Small intestine (tissue), 7 donors: ENCODE measurements around the gene NOC4L. TPM values are rescaled to one million over a fixed set of nuclear protein-coding genes. Genes with fewer than 3 reads are reported as not detected.

Source experiments
- DNase-seq, 2 donors: peaks; one replicate each; pipeline versions ENCODE4 v3.0.0 to v3.0.0-alpha.2; 2013
- FAIRE-seq: peaks from 2 replicates; lab custom pipeline; 2012; peaks lifted over from hg19 to GRCh38; lab: Jason Lieb, UNC
- H3K27ac ChIP-seq, 3 donors: one replicate each; pipeline ENCODE4 v1.5.1; 2013; ENCODE audit warnings: low read length in 2 of 3, mild to moderate bottlenecking in 2 of 3, control low read depth in 1 of 3, inconsistent platforms in 1 of 3, low read depth in 1 of 3, moderate library complexity in 1 of 3
- H3K27me3 ChIP-seq, 3 donors: one replicate each; pipeline ENCODE4 v1.6.1; 2013; ENCODE audit warnings: low read length in 3 of 3, inconsistent platforms in 1 of 3; ENCODE audit not compliant: control insufficient read depth in 3 of 3, insufficient read depth in 3 of 3
- H3K36me3 ChIP-seq, 3 donors: one replicate each; pipeline ENCODE4 v1.6.1; 2013; ENCODE audit warnings: low read length in 3 of 3, inconsistent platforms in 1 of 3, low read depth in 1 of 3, mild to moderate bottlenecking in 1 of 3, moderate library complexity in 1 of 3; ENCODE audit not compliant: control insufficient read depth in 3 of 3, insufficient read depth in 2 of 3
- H3K4me1 ChIP-seq, 3 donors: one replicate each; pipeline ENCODE4 v1.6.1; 2013; ENCODE audit warnings: low read length in 2 of 3, inconsistent platforms in 1 of 3, low read depth in 1 of 3, mild to moderate bottlenecking in 1 of 3, moderate library complexity in 1 of 3; ENCODE audit not compliant: control insufficient read depth in 3 of 3, insufficient read depth in 2 of 3
- H3K4me3 ChIP-seq, 3 donors: one replicate each; pipeline ENCODE4 v1.5.1; 2013; ENCODE audit warnings: low read length in 3 of 3, control low read depth in 1 of 3, inconsistent platforms in 1 of 3, low read depth in 1 of 3, mild to moderate bottlenecking in 1 of 3, moderate library complexity in 1 of 3
- H3K9me3 ChIP-seq, 2 donors: one replicate each; pipeline ENCODE4 v1.6.1; 2013; ENCODE audit warnings: low read depth in 1 of 2, low read length in 1 of 2; ENCODE audit not compliant: control insufficient read depth in 2 of 2, insufficient read depth in 1 of 2
- WGBS, 3 donors: extraction: QIAGEN DNeasy Blood & Tissue Kit; methylation state at CpG; one replicate each; pipeline ENCODE4 v1.1.7; 2013; 5-methylcytosine and 5-hydroxymethylcytosine counted together
- polyA plus RNA-seq, 4 donors: library from polyadenylated mRNA; stranded (reverse) in 3 of 4; unstranded in 1 of 4; fragments of 200-250 nt in 3 of 4; fragments of 120-200 nt in 1 of 4; gene quantifications; one replicate each; pipeline versions ENCODE4 v1.2.1 to v1.2.3, GENCODE V29; 2013
- donor health status: healthy with polysubstance abuse.
- donor health status: control.
- donor health status: control.
- donor health status: Bipolar disorder and iron deficiency.
- donor health status: healthy.

NOC4L gene
- polyA plus RNA-seq, 4 donors, result 13.2 to 32.4 (median 27.5) TPM

- FAIRE-seq, result no peak
Measured at GRCh38 chr12:132153501-132154340, 9.5 kb downstream of the NOC4L start.

GRCh38 chr12:132154341-132154761 is 10.1 kb downstream of the NOC4L start:
- peak in 1 of 2 donors; percentile 27 for DNase-seq

More at GRCh38 chr12:132153501-132154340, 9.5 kb downstream of the NOC4L start:
- peak; percentile 62 to 84 for DNase-seq
- 31 to 39% (median 37%) methylated on average over 41 of the region's 41 CpGs for WGBS, 3 donors
- H3K27ac ChIP-seq, result no peak overlapping the region
- no peak overlapping the region for H3K4me3 ChIP-seq
- H3K4me1 ChIP-seq, result peaks cover 0 to 5% (median 0%) of the 10 kb centered on the region in 3 donors
- H3K9me3 ChIP-seq, result no peaks in the 10 kb centered on the region
- H3K36me3 ChIP-seq, result peaks cover 3 to 30% (median 7%) of the 10 kb centered on the region in 3 donors
- peaks cover 0 to 2% (median 0%) of the 10 kb centered on the region in 3 donors for H3K27me3 ChIP-seq

GRCh38 chr12:132154941-132155770 is 10.9 kb downstream of the NOC4L start:
- DNase-seq (no peak), FAIRE-seq (no peak)
- Histone ChIP-seq H3K4me1 (peaks cover 0 to 5% (median 0%) of the 10 kb centered on the region in 3 donors), H3K4me3 (no peak overlapping the region), H3K27ac (no peak overlapping the region), H3K27me3 (peaks cover 0 to 2% (median 0%) of the 10 kb centered on the region in 3 donors), H3K36me3 (peaks cover 3 to 27% (median 7%) of the 10 kb centered on the region in 3 donors), H3K9me3 (no peaks in the 10 kb centered on the region)
- 88 to 93% (median 93%) methylated on average over 51 of the region's 51 CpGs for WGBS, 3 donors

More at GRCh38 chr12:132154341-132154761, 10.1 kb downstream of the NOC4L start:
- Histone ChIP-seq H3K9me3 (no peaks in the 10 kb centered on the region), H3K36me3 (peaks cover 3 to 30% (median 7%) of the 10 kb centered on the region in 3 donors), H3K4me1 (peaks cover 0 to 5% (median 0%) of the 10 kb centered on the region in 3 donors), H3K27me3 (peaks cover 0 to 2% (median 0%) of the 10 kb centered on the region in 3 donors), H3K27ac (no peak overlapping the region), H3K4me3 (no peak overlapping the region)
- no peak for FAIRE-seq
- 17 to 63% (median 45%) methylated on average over 21 of the region's 21 CpGs for WGBS, 3 donors

GRCh38 chr12:132155771-132156572 is 11.7 kb downstream of the NOC4L start:
- Histone ChIP-seq H3K4me1 (peaks cover 0 to 5% (median 0%) of the 10 kb centered on the region in 3 donors), H3K36me3 (peaks cover 3 to 23% (median 7%) of the 10 kb centered on the region in 3 donors), H3K27me3 (peaks cover 0 to 2% (median 0%) of the 10 kb centered on the region in 3 donors), H3K4me3 (no peak overlapping the region), H3K9me3 (no peaks in the 10 kb centered on the region), H3K27ac (no peak overlapping the region)
- DNase-seq (no peak), FAIRE-seq (no peak)
- WGBS, 3 donors, result 95 to 100% (median 98%) methylated on average over 10 of the region's 10 CpGs

GRCh38 chr12:132156573-132157325 is 12.5 kb downstream of the NOC4L start:
- Histone ChIP-seq H3K4me1 (peaks cover 0 to 5% (median 0%) of the 10 kb centered on the region in 3 donors), H3K9me3 (no peaks in the 10 kb centered on the region), H3K36me3 (peaks cover 2 to 15% (median 3%) of the 10 kb centered on the region in 3 donors), H3K27me3 (peaks cover 0 to 2% (median 0%) of the 10 kb centered on the region in 3 donors), H3K4me3 (no peak overlapping the region), H3K27ac (no peak overlapping the region)
- FAIRE-seq (no peak), DNase-seq (no peak)
- WGBS, 3 donors, result 83 to 89% (median 89%) methylated on average over 8 of the region's 8 CpGs

GRCh38 chr12:132157733-132158409 is 13.6 kb downstream of the NOC4L start:
- Histone ChIP-seq H3K4me1 (peaks cover 0 to 5% (median under 1%) of the 10 kb centered on the region in 3 donors), H3K9me3 (no peaks in the 10 kb centered on the region), H3K36me3 (peaks cover 0 to 6% (median 0%) of the 10 kb centered on the region in 3 donors), H3K27ac (no peak overlapping the region), H3K27me3 (peaks cover 0 to 5% (median 0%) of the 10 kb centered on the region in 3 donors), H3K4me3 (no peak overlapping the region)
- DNase-seq, result no peak
- WGBS, 3 donors, result 96 to 98% (median 96%) methylated on average over 5 of the region's 5 CpGs
- no peak for FAIRE-seq
